GM21576 (cell line): Measurements from ENCODE around the gene ARIH1.
"Not testable (repeated sequence)": the region's sequence is repeated elsewhere in the genome, so short reads cannot be mapped to it uniquely, and the experiment has no call there.

Source experiments
- ATAC-seq: cut with Tn5 transposase; IDR thresholded peaks from one replicate; pipeline ENCODE4 v1.9.1; 2021; ENCODE audit warnings: mild to moderate bottlenecking, moderate library complexity; ENCODE audit not compliant: unreplicated experiment

ARIH1 gene

GRCh38 chr15:72473614-72474465, at the start of gene ARIH1:
ARIH1 (plus strand) TSS chr15:72474330; CDS start chr15:72474640, 310 bp downstream.
- peak; percentile 75 for ATAC-seq

GRCh38 chr15:72426753-72427152, 47.4 kb upstream of the ARIH1 start:
- ATAC-seq = no peak

GRCh38 chr15:72437650-72438316, 36.3 kb upstream of the ARIH1 start:
- ATAC-seq = no peak

GRCh38 chr15:72442848-72443247, 31.3 kb upstream of the ARIH1 start:
- ATAC-seq = not testable (repeated sequence)

- ATAC-seq = no peak
These were observed 28.7 kb upstream of the ARIH1 start for GRCh38 chr15:72445426-72445825.

GRCh38 chr15:72450805-72451204, 23.3 kb upstream of the ARIH1 start:
- ATAC-seq = no peak

- no peak for ATAC-seq
These were observed 22.9 kb upstream of the ARIH1 start for GRCh38 chr15:72451224-72451623.

GRCh38 chr15:72456684-72457083, 17.4 kb upstream of the ARIH1 start:
- no peak for ATAC-seq

GRCh38 chr15:72460402-72460801, 13.7 kb upstream of the ARIH1 start:
- no peak for ATAC-seq

- no peak for ATAC-seq
These were observed 10.4 kb upstream of the ARIH1 start for GRCh38 chr15:72463702-72464101.

GRCh38 chr15:72464251-72464650, 9.9 kb upstream of the ARIH1 start:
- ATAC-seq = no peak

- no peak for ATAC-seq
These were observed 6.0 kb upstream of the ARIH1 start for GRCh38 chr15:72468103-72468502.

GRCh38 chr15:72472992-72473610, 1.0 kb upstream of the ARIH1 start:
- no peak for ATAC-seq

GRCh38 chr15:72474466-72474911, 359 bp downstream of the ARIH1 start:
- ATAC-seq = peak; percentile 13

- peak; percentile 34 for ATAC-seq
These were observed 940 bp downstream of the ARIH1 start for GRCh38 chr15:72474912-72475628.

- no peak for ATAC-seq
These were observed 1.5 kb downstream of the ARIH1 start for GRCh38 chr15:72475674-72476073.

- ATAC-seq = not testable (repeated sequence)
These were observed 2.2 kb downstream of the ARIH1 start for GRCh38 chr15:72476330-72476729.

- ATAC-seq = no peak
These were observed 7.0 kb downstream of the ARIH1 start for GRCh38 chr15:72481015-72481659.

GRCh38 chr15:72482275-72482674, 8.1 kb downstream of the ARIH1 start:
- no peak for ATAC-seq

GRCh38 chr15:72483279-72483678, 9.1 kb downstream of the ARIH1 start:
- no peak for ATAC-seq
